GM12892 (cell line): ENCODE measurements around the gene URI1.

ENCODE experiments used
- POLR2A ChIP-seq: IDR thresholded peaks from 2 replicates; pipeline ENCODE4 v1.6.1; 2011; ENCODE audit warnings: low read depth, low read length, control low read depth
- POLR2AphosphoS5 ChIP-seq: IDR thresholded peaks from 2 replicates; pipeline ENCODE4 v1.6.1; 2011; ENCODE audit warnings: low read depth, low read length, control low read depth

- TF ChIP-seq POLR2AphosphoS5 (no peak), POLR2A (no peak)
These were observed 122.3 kb downstream of the URI1 start for GRCh38 chr19:30064348-30064699.
